ENCODE measurements around the gene MT1B.
"Not testable (repeated sequence)": the region's sequence is repeated elsewhere in the genome, so short reads cannot be mapped to it uniquely, and the experiment has no call there.

Gene MT1B

DNA sequence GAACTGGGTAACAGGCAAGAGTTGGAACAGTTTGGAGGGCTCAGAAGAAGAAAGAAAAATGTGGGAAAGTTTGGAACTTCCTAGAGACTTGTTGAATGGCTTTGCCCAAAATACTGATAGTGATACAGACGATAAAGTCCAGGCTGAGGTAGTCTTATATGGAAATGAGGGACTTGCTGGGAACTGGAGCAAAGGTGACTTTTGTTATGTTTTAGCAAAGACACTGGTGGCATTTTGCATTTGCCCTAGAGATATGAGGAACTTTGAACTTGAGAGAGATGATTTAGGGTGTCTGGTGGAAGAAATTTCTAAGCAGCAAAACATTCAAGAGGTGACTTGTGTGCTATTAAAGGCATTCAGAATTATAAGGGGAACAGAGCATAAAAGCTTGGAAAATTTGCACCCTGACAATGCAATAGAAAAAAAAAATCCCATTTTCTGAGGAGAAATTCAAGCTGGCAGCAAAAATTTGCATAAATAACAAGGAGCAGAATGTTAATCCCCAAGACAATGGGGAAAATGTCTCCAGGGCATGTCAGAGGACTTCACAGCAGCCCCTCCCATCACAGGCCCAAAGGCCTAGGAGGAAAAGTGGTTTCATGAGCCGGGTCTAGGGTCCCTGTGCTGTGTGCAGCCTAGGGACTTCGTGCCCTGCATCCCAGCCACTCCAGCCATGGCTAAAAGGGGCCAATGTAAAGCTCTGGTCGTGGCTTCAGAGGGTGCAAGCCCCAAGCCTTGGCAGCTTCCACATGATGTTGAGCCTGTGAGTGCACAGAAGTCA, 29.8 kb upstream of the MT1B start:
- not testable (repeated sequence) for DNase-seq

DNA sequence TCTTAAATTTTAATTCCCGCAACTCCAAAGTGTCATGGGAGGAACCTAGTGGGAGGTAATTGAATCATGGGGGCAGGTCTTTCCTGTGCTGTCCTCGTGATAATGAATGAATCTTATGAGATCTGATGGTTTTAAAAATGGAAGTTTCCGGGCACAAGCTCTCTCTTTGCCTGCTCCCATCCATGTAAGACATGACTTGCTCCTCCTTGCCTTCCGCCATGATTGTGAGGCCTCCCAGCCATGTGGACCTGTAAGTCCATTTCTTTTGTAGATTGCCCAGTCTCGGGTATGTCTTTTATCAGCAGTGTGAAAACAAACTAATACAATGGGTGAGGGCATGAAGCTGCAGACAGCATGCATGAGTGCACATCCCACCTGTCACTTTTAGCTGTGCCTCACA, 28.5 kb upstream of the MT1B start:
- not testable (repeated sequence) for DNase-seq

DNA sequence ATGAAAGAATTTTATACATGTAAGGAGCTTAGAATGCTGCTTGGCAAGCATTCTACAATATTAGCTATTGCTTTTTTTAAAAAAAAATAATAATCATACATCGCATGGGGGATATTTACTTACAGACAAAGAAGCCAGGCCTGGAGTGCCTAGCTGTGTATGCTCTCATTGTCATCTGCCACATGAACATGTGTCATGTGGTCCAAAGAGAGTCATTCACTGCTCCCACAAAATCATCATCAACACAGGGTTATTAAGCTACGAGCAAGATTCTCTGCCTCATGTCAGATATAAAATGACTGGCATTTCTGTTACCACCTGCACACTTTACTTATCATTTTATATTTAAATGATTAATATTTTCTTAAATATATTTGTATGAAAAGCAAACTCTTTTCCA, 28.0 kb upstream of the MT1B start:
- no peak for DNase-seq

DNA sequence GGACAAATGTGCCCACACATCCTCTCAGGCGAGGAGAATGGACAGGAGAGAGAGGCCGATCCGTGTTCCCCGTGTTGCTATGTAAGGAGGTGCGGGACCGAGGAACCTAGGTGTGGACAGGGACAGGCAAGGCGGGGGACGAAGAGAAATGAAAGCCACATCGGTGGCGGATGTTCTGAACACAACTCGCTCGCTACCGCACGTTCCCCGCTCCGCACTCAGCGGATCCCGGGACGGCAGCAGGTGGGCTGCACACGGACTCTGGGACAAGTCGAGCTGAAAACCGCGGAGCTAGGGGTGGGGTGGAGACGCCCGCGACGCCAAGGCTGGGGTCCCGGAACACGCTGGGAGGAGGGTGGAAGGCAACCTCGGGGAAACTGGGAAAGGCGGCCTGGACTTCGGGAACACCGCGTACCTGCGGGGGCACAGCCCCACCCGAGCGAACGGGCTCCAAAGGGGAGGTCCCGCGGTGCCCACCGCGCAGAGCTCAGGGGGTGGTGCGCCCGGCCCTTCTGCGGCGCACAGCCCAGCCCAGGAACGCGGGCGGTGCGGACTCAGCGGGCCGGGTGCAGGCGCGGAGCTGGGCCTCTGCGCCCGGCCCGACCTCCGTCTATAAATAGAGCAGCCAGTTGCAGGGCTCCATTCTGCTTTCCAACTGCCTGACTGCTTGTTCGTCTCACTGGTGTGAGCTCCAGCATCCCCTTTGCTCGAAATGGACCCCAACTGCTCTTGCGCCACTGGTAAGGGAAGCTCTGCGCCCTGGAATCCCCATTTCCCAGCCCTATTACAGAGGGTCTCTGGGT, 26.3 kb upstream of the MT1B start, which contains the start of gene MT1E:
MT1E (plus strand) TSS at position 642 of the 803 bp plus-strand sequence; CDS start at position 713, 71 bp downstream.
- DNase-seq, result peak; percentile 68 to 72 (median 71)

DNA sequence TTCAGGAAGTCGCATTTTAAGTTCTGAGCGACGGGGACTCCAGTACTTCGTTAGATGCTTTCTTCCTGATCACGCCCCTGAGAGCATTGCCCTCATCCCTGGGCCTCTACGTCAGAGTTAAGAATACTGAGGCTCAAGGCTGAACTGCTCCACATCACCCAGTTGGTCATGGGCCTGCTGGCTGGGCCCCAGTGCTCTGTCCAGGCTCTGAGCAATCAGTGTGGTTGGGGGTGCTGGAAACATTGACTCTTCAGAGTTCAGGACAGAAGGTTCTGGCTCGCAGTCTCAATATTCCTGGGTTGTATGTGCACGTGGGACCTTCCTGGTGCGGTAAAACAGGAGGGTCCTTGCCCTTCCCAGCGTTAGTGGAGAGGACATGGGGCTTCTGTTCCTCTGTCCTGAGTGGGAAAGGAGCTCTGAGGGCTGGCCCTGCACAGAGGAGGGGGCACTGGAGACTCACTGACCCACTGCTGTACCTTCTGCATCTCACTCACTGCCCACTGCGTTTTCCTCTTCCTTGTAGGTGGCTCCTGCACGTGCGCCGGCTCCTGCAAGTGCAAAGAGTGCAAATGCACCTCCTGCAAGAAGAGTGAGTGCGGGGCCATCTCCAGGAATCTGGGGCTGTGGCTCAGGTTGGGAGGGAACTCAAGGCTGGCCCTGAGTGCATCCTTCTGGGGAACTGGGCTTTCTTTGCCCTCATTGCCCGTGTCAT, 25.6 kb upstream of the MT1B start:
- peak; percentile 42 to 70 (median 56) for DNase-seq

DNA sequence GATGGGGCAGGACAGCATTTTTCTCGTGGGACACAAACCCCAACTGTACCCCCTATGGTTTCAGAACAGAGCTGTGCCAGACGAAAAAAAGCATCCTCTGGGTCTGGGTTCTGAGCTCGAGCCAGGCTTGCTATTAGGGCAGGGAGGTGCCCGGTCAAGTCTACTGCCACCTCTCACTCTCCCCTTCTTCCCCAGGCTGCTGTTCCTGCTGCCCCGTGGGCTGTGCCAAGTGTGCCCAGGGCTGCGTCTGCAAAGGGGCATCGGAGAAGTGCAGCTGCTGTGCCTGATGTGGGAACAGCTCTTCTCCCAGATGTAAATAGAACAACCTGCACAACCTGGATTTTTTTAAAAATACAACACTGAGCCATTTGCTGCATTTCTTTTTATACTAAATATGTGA, 25.0 kb upstream of the MT1B start:
- DNase-seq, result no peak

DNA sequence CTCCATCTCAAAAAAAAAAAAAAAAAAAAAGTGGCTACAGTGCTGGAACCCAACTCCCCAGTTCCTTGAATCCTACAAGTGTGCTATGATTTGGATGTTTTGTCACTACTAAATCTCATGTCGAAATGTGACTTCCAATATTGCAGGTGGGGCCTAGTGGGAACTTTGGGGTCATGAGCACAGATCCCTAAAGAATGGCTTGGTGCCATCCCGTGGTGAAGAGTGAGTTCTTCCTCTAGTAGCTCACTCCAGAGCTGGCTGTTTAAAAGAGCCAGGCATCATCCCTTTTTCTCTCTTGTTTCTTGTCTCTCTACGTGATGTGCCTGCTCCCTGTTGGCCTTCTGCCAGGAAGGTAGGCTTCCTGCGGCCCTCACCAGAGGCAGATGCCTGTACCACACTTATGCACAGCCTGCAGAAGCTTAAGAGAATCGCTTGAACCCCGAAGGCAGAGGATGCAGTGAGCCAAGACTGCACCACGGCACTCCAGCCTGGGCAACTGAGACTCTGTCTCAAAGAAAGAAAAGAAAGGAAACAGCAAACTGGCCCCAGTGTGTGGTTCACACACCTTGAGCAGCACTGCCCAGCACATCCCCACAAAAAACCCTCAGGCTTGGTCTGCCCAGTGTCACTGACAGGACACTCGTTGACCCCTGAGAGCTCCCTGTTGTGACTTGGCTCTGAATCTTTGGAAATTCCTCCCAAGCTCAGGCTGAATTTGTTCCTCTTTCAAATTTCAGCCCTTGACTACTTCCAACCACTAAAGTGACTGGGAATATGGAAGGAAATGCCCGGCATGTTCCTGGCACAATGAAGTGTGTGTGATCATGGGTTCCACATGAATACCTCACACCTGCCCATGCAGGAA, 23.0 kb upstream of the MT1B start:
- DNase-seq, result peak; percentile 53 to 69 (median 55)

DNA sequence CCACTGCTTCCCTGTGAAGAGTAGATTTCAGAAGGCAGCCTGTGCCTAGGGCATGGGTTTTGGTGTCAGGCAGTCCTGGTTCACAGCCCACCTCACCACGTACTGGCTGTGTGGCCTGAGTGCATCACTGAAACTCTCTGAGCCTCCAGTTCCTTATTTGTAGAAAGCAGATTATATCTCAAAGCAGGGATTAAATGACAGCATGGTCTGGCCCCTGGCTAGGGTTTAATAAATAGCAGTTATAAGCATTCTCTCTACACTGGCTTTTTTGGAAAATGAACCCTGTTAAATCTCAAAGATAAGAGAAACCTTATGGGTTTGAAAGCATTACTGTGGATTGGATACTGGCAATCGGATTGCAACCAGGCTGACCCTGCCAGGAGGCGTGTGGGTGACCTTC, 22.2 kb upstream of the MT1B start:
- DNase-seq, result no peak

DNA sequence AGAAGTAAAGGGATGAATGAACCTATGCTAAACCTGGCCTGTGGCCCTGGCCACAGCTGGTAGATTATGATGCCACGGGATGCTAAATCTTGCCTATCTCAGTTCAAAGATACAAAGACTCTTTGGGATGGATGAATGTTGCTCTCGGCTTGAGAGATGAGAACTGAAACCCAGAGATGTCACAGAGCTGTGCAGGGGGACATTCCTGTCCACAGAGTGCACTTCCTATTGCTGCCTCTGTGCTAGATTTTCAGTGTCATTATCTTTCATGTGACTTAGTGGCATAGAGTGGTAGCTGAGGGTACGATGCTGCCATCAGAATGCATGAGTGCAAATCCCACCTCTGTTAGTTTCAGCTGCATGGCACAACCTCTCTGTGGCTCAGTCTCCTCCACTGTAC, 21.6 kb upstream of the MT1B start:
- DNase-seq, result peak; percentile 48 to 53 (median 49)

DNA sequence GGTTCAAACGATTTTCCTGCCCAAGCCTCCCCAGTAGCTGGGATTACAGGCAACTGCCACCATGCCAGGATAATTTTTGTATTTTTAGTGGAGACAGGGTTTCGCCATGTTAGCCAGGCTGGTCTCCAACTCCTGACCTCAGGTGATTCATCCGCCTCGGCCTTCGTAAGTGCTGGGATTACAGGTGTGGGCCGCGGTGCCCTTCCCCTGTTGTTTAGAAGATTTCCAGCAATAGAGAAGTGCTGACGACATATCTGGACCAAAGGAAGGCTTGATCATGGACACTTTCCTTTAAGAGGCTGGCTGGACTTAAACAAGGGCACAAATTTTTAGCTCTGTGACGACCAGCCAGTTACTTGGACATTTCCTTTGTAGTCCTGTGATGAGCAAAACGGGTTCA, 20.5 kb upstream of the MT1B start:
- no peak for DNase-seq

DNA sequence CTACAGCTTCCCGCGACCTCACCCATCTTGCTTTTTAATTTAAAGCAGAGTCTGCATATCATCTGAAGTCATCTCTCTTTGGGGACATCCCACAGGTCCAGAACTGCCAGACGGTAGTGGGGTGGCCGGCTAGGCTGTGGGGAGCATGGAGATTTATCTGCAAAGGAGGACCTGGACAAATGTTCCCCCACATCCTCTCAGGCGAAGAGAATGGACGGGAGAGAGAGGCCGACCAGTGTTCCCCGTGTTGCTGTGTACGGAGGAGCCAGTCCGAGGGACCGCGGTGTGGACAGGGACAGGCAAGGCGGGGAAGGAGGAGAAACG, 19.9 kb upstream of the MT1B start:
- DNase-seq, result no peak

DNA sequence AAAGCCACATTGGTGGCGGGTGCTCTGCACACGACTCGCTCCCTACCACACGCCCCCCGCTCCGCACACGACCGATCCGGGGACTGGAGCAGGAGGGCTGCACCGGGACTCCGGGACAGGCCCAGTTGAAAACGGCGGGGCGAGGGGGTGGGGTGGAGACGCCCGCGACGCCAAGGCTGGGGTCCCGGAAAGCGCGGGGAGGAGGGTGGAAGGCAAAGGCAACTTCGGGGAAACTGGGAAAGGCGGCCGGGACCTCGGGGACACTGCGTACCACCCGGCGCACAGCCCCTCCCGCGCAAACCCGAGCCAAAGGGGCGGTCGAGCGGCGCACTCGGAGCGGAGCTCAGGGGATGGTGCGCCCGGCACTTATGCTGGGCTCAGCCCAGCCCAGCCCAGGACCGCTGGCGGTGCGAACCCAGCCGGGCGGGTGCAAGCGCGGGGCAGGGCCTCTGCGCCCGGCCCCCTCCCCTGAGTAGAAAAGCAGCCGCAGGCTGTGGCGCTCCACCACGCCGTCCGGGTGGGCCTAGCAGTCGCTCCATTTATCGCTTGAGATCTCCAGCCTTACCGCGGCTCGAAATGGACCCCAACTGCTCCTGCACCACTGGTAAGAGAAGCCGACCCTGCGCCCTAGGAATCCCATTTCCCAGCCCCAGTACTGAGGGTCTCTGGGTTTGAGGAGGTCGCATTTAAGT, 19.4 kb upstream of the MT1B start, which contains the start of gene MT1M:
MT1M (plus strand) TSS at position 504 of the 692 bp plus-strand sequence; CDS start at position 577, 73 bp downstream.
- peak in 1 of 3 donors; percentile 48 for DNase-seq

DNA sequence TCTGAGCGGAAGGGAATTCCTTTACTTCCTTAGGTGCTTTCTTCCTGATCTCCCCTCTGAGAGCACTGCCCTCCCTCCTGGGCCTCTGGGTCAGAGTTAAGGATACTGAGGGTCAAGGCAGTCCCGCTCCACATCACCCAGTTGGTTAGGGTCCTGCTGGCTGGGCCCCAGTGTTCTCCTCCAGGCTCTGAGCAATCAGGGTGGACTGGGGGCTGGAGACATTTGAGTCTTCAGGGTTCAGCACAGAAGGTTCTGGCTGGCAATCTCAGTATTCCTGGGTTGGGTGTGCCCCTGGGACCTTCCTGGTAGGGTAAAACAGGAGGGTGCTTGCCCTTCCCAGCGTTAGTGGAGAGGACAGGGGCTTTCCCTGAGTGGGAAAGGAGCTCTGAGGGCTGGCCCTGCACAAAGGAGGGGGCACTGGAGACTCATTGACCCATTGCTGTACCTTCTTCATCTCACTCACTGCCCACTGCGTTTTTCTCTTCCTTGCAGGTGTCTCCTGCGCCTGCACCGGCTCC, 18.8 kb upstream of the MT1B start:
- no peak for DNase-seq

DNA sequence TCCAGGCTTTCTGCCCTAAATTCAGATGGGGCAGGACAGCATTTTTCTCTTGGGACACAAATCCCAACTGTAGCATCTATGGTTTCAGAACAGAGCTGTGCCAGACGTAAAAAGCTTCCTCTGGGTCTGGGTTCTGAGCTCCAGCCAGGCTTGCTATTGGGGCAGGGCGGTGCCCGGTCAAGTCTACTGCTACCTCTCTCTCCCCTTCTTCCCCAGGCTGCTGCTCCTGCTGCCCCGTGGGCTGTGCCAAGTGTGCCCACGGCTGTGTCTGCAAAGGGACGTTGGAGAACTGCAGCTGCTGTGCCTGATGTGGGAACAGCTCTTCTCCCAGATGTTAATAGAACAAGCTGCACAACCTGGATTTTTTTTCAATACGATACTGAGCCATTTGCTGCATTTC, 18.2 kb upstream of the MT1B start:
- no peak for DNase-seq

DNA sequence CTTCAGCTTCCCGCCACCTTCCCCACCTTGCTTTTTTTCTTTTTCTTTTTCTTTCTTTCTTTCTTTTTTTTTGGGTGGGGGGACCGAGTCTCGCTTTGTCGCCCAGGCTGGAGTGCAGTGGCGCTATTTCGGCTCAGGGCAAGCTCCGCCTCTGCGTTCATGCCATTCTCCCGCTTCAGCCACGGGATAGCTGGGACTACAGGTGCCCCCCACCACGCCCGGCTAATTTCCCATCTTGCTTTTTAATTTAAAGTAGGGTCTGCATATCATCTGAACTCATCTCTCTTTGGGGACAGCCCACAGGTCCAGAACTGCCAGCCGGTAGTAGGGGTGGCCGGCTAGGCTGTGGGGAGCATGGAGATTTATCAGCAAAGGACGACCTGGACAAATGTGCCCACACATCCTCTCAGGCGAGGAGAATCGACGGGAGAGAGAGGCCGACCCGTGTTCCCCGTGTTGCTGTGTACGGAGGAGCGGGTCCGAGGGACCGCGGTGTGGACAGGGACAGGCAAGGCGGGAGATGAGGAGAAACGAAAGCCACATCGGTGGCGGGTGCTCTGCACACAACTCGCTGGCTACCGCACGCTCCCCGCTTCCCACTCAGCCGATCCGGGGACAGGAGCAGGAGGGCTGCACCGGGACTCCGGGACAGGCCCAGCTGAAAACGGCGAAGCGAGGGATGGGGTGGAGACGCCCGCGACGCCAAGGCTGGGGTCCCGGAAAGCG, 16.8 kb upstream of the MT1B start:
- no peak for DNase-seq

DNA sequence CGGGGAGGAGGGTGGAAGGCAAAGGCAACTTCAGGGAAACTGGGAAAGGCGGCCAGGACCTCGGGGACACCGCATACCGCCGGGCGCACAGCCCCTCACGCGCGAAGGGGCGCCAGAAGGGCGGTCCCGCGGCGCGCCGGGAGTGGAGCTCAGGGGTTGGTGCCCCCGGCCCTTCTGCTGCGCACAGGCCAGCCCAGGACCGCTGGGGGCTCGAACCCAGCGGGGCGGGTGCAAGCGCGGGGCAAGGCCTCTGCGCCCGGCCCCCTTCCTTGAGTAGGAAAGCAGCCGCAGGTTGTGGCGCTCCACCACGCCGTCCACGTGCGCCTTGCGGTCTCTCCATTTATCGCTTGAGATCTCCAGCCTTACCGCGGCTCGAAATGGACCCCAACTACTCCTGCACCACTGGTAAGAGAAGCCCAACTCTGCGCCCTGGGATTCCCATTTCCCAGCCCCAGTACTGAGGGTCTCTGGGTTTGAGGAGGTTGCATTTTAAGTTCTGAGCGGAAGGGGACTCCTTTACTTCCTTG, 16.2 kb upstream of the MT1B start:
- DNase-seq, result no peak

DNA sequence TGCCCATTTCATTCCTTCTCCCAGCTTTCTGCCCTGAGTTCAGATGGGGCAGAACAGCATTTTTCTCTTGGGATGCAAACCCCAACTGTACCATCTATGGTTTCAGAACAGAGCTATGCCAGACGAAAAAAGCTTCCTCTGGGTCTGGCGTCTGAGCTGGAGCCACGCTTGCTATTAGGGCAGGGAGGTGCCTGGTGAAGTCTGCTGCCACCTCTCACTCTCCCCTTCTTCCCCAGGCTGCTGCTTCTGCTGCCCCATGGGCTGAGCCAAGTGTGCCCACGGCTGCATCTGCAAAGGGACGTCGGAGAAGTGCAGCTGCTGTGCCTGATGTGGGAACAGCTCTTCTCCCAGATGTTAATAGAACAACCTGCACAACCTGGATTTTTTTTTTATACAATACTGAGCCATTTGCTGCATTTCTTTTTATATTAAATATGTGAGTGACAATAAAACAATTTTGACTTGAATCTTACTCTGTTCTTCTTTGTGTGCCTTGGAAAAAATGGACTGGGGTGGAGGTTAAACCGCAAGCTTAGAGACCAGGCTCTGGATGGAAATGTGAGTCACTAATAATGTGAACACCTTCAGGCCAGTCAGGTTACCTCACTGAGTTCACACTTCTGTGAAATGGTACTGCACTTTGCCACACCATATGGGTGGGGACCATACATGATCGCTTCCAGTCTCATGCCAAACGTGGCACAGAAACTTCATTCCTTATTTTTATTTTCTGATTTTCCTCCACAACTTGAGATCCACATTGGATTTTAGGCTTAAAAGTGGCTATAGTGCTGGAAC, 14.9 kb upstream of the MT1B start:
- no peak for DNase-seq

DNA sequence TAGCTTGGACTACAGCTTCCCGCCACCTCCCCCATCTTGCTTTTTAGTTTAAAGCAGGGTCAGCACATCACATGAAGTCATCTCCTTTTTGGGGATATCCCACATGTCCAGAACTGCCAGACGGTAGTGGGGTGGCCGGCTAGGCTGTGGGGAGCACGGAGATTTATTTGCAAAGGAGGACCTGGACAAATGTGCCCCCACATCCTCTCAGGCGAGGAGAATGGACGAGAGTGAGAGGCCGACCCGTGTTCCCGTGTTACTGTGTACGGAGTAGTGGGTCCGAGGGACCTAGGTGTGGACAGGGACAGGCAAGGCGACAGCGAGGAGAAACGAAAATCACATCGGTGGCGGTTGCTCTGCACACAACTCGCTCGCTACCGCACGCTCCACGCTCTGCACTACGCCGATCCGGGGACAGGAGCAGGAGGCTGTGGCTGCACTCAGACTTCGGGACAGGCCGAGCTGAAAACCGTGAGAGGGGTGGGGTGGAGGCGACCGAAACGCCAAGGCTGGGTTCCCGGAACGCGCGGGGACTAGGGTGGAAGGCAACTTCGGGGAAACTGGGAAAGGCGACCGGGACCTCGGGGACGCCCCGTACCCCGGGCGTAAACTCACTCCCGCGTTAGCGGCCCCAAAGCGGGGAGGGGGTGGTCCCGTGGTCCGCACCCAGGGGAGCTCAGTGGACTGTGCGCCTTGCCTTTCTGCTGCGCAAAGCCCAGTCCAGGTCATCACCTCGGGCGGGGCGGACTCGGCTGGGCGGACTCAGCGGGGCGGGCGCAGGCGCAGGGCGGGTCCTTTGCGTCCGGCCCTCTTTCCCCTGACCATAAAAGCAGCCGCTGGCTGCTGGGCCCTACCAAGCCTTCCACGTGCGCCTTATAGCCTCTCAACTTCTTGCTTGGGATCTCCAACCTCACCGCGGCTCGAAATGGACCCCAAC, 13.6 kb upstream of the MT1B start, which contains the start of gene MT1A:
MT1A (plus strand) TSS at position 853 of the 937 bp plus-strand sequence; CDS start at position 926, 73 bp downstream.
- DNase-seq, result peak; percentile 58 to 77 (median 66)

Measured in suppressor macrophage treated with lipopolysaccharide for 1 hour (primary cell).